HEK293T (cell line): ENCODE measurements around the gene MAPK8IP3.

Experiments used
- ARNT ChIP-seq: fragments of 450-650 bp; IDR thresholded peaks from 2 replicates; pipeline ENCODE4 v1.6.1; 2017; ENCODE audit warnings: mild to moderate bottlenecking
- BHLHE40 ChIP-seq: fragments of 450-650 bp; IDR thresholded peaks from 2 replicates; pipeline ENCODE4 v1.6.1; 2016; ENCODE audit warnings: mild to moderate bottlenecking, moderate library complexity, borderline replicate concordance
- CTBP1 ChIP-seq: fragments of 450-650 bp; IDR thresholded peaks from 2 replicates; pipeline ENCODE4 v1.6.1; 2016; ENCODE audit warnings: borderline replicate concordance
- FOXA1 ChIP-seq: fragments of 450-650 bp; IDR thresholded peaks from 2 replicates; pipeline ENCODE4 v1.6.1; 2016; ENCODE audit warnings: mild to moderate bottlenecking
- FOXK2 ChIP-seq: fragments of 450-650 bp; IDR thresholded peaks from 2 replicates; pipeline ENCODE4 v1.6.1; 2016; ENCODE audit warnings: mild to moderate bottlenecking
- FOXM1 ChIP-seq: fragments of 450-650 bp; IDR thresholded peaks from 2 replicates; pipeline ENCODE4 v1.6.1; 2017; ENCODE audit warnings: mild to moderate bottlenecking, borderline replicate concordance
- HDGF ChIP-seq: fragments of 450-650 bp; IDR thresholded peaks from 2 replicates; pipeline ENCODE4 v1.6.1; 2017; ENCODE audit warnings: antibody characterized with exemption, borderline replicate concordance
- SP1 ChIP-seq: fragments of 450-650 bp; IDR thresholded peaks from 2 replicates; pipeline ENCODE4 v1.6.1; 2017
- SUZ12 ChIP-seq: fragments of 450-650 bp; IDR thresholded peaks from 2 replicates; pipeline ENCODE4 v1.6.1; 2016; ENCODE audit warnings: mild to moderate bottlenecking
- TARDBP ChIP-seq: fragments of 450-650 bp; IDR thresholded peaks from 2 replicates; pipeline ENCODE4 v1.6.1; 2016
- ZNF384 ChIP-seq: fragments of 450-650 bp; IDR thresholded peaks from 2 replicates; pipeline ENCODE4 v1.6.1; 2016

- no peak for TF ChIP-seq SUZ12
- TF ChIP-seq FOXM1: no peak
- no peak for TF ChIP-seq TARDBP
- TF ChIP-seq BHLHE40: no peak
- TF ChIP-seq ARNT: no peak
- TF ChIP-seq HDGF: no peak
- TF ChIP-seq ZNF384: no peak
- no peak for TF ChIP-seq FOXK2
- TF ChIP-seq SP1: no peak
- TF ChIP-seq CTBP1: no peak
- TF ChIP-seq FOXA1: no peak
These were observed 7.3 kb upstream of the MAPK8IP3 start for GRCh38 chr16:1698680-1699079.
